IMR-90 (cell line): ENCODE data around the gene IL21. TPM values are rescaled to one million over a fixed set of nuclear protein-coding genes. Genes with fewer than 3 reads are reported as not detected.
"Not testable (repeated sequence)": the region's sequence is repeated elsewhere in the genome, so short reads cannot be mapped to it uniquely, and the experiment has no call there.

Source experiments
- ATAC-seq: fragments of 200-7000 bp; cut with Tn5 transposase; 2 replicates; pipeline ENCODE4 v1.9.1; 2020; ENCODE audit warnings: low read depth, mild to moderate bottlenecking, moderate library complexity
- BruUV-seq: library from RNA; stranded (reverse); fragments of 400-500 nt; replicated peaks from 2 replicates; lab custom pipeline; 2021; lab: Mats Ljungman, UMichigan
- CTCF ChIA-PET: fragments of 300-600 bp; formaldehyde crosslinking; extraction: SDS; loops from one replicate; lab custom pipeline; 2021; ENCODE audit warnings: antibody characterized with exemption; lab: Yijun Ruan, JAX
- POLR2A ChIA-PET: fragments of 300-600 bp; sonication (Branson Sonifier 250); formaldehyde crosslinking; loops from one replicate; lab custom pipeline; 2022; ENCODE audit warnings: antibody characterized with exemption; ENCODE audit not compliant: unreplicated experiment; lab: Charles Lee
- DNase-seq: peaks from one replicate; pipeline ENCODE4 v3.0.0; 2013
- H2AFZ ChIP-seq: replicated peaks from 2 replicates; pipeline ENCODE3; 2013; ENCODE audit warnings: low read length, mild to moderate bottlenecking; ENCODE audit not compliant: poor library complexity
- H2AK5ac ChIP-seq: 2 replicates; pipeline ENCODE4 v1.6.1; 2013; ENCODE audit warnings: low read depth, low read length, inconsistent platforms
- H2AK9ac ChIP-seq: replicated peaks from 2 replicates; pipeline ENCODE3; 2013; ENCODE audit warnings: mild to moderate bottlenecking, low read depth, low read length, moderate library complexity; ENCODE audit not compliant: poor library complexity
- H2BK120ac ChIP-seq: 2 replicates; pipeline ENCODE4 v1.6.1; 2013; ENCODE audit warnings: low read depth, low read length, inconsistent platforms
- H2BK15ac ChIP-seq: 3 replicates; pipeline ENCODE4 v1.6.1; 2013; ENCODE audit warnings: low read depth, low read length, inconsistent platforms
- H2BK20ac ChIP-seq: 2 replicates; pipeline ENCODE4 v1.6.1; 2013; ENCODE audit warnings: low read depth, mild to moderate bottlenecking, inconsistent platforms, low read length, moderate library complexity
- H2BK5ac ChIP-seq: 2 replicates; pipeline ENCODE4 v1.6.1; 2013; ENCODE audit warnings: mild to moderate bottlenecking, low read depth, low read length, inconsistent platforms; ENCODE audit not compliant: poor library complexity, severe bottlenecking
- H3K14ac ChIP-seq: replicated peaks from 2 replicates; pipeline ENCODE4 v1.6.1; 2013; ENCODE audit warnings: low read depth, low read length, inconsistent platforms
- H3K18ac ChIP-seq: 2 replicates; pipeline ENCODE4 v1.6.1; 2013; ENCODE audit warnings: low read depth, low read length, control low read depth
- H3K23ac ChIP-seq: 2 replicates; pipeline ENCODE4 v1.6.1; 2013; ENCODE audit warnings: low read depth, low read length, inconsistent platforms
- H3K27ac ChIP-seq: 2 replicates; pipeline ENCODE4 v1.5.1; 2013; ENCODE audit warnings: mild to moderate bottlenecking, control low read depth, low read length; ENCODE audit not compliant: insufficient read depth
- H3K27me3 ChIP-seq: 2 replicates; pipeline ENCODE4 v1.6.1; 2013; ENCODE audit warnings: low read length; ENCODE audit not compliant: control insufficient read depth, insufficient read depth
- H3K36me3 ChIP-seq: 2 replicates; pipeline ENCODE4 v1.6.1; 2013; ENCODE audit warnings: low read length, mixed read lengths; ENCODE audit not compliant: control insufficient read depth, insufficient read depth
- H3K4ac ChIP-seq: 2 replicates; pipeline ENCODE4 v1.6.1; 2013; ENCODE audit warnings: low read depth, low read length, inconsistent platforms
- H3K4me1 ChIP-seq: 2 replicates; pipeline ENCODE4 v1.6.1; 2013; ENCODE audit warnings: low read length, mixed read lengths; ENCODE audit not compliant: control insufficient read depth, insufficient read depth
- H3K4me2 ChIP-seq: 2 replicates; pipeline ENCODE4 v1.6.1; 2013; ENCODE audit warnings: low read depth, mild to moderate bottlenecking, control low read depth, low read length, moderate library complexity
- H3K4me3 ChIP-seq: 2 replicates; pipeline ENCODE4 v1.5.1; 2013; ENCODE audit warnings: low read depth, mild to moderate bottlenecking, control low read depth, low read length, moderate library complexity; ENCODE audit not compliant: insufficient read depth
- H3K56ac ChIP-seq: 2 replicates; pipeline ENCODE4 v1.6.1; 2013; ENCODE audit warnings: low read length, inconsistent platforms; ENCODE audit not compliant: insufficient read depth; ENCODE audit errors: extremely low read depth
- H3K79me1 ChIP-seq, 2 experiments: 2 replicates each; pipeline ENCODE4 v1.6.1; 2013; ENCODE audit warnings: low read length in 2 of 2, inconsistent platforms in 1 of 2, low read depth in 1 of 2
- H3K9ac ChIP-seq: 2 replicates; pipeline ENCODE4 v1.6.1; 2013; ENCODE audit warnings: low read depth, low read length, control low read depth
- H3K9me1 ChIP-seq: 2 replicates; pipeline ENCODE4 v1.6.1; 2013; ENCODE audit warnings: low read length, inconsistent platforms; ENCODE audit not compliant: insufficient read depth
- H3K9me3 ChIP-seq: 2 replicates; pipeline ENCODE4 v1.6.1; 2013; ENCODE audit warnings: low read length; ENCODE audit not compliant: control insufficient read depth, insufficient read depth
- H4K20me1 ChIP-seq: 2 replicates; pipeline ENCODE4 v1.6.1; 2013; ENCODE audit warnings: low read length, inconsistent platforms; ENCODE audit not compliant: insufficient read depth
- H4K5ac ChIP-seq: 2 replicates; pipeline ENCODE4 v1.6.1; 2013; ENCODE audit warnings: mild to moderate bottlenecking, low read depth, low read length, control low read depth
- H4K8ac ChIP-seq, 2 experiments: 2 replicates each; pipeline ENCODE4 v1.6.1; 2013; ENCODE audit warnings: low read depth in 2 of 2, low read length in 2 of 2, control low read depth in 1 of 2, inconsistent platforms in 1 of 2
- H4K91ac ChIP-seq: 2 replicates; pipeline ENCODE4 v1.6.1; 2013; ENCODE audit warnings: low read depth, low read length, inconsistent platforms; ENCODE audit not compliant: insufficient read depth
- BHLHE40 ChIP-seq: fragments of 150-350 bp; IDR thresholded peaks from 2 replicates; pipeline ENCODE4 v1.6.1; 2016; ENCODE audit warnings: mild to moderate bottlenecking, low read depth, low read length
- WGBS, 2 experiments: methylation state at CpG; one replicate each; pipeline versions ENCODE4 v1.1.5 to v1.1.7; 2013; ENCODE audit warnings: missing lambda C conversion rate in 2 of 2; ENCODE audit not compliant: insufficient read length in 1 of 2; ENCODE audit errors: extremely low coverage in 2 of 2; 5-methylcytosine and 5-hydroxymethylcytosine counted together
- dilution Hi-C: fragments of 300-500 bp; cut with HindIII; formaldehyde crosslinking; loops from one replicate; pipeline ENCODE4 v1.14.3; 2018; ENCODE audit warnings: low sequenced_read_pairs; ENCODE audit not compliant: unreplicated experiment
- in situ Hi-C: fragments of 300-500 bp; cut with MboI; formaldehyde crosslinking; loops from 3 replicates; pipeline ENCODE4 v1.14.3; 2019; ENCODE audit warnings: low sequenced_read_pairs, inconsistent platforms, mixed read lengths
- intact Hi-C: fragments of 100-400 bp; cut with micrococcal nuclease; formaldehyde crosslinking; loops from 2 replicates; pipeline ENCODE4 v1.10.0; 2022
- polyA plus RNA-seq, 3 experiments: library from polyadenylated mRNA; depleted of rRNA; stranded (reverse); fragments of >200 nt; gene quantifications; 2 replicates each; pipeline ENCODE4 v1.2.3, GENCODE V29; 2012; ENCODE audit warnings: low replicate concordance in 1 of 3
- total RNA-seq: library from RNA; depleted of rRNA; stranded (reverse); fragments of >200 nt; gene quantifications from 2 replicates; pipeline ENCODE4 v1.2.3, GENCODE V29; 2012

Gene IL21
- total and polyA plus RNA-seq, 2 of the 4 experiments (the other 2 are of a cell fraction), result not detected

GRCh38 chr4:122576261-122577188, 44.3 kb downstream of the IL21 start (continued):
- TF ChIP-seq BHLHE40, result no peak

GRCh38 chr4:122574347-122574746, 46.5 kb downstream of the IL21 start:
- H3K14ac ChIP-seq, H2BK120ac ChIP-seq, H3K56ac ChIP-seq, H2BK5ac ChIP-seq, H3K36me3 ChIP-seq, H2BK15ac ChIP-seq, CTCF ChIA-PET, H2AK9ac ChIP-seq, POLR2A ChIA-PET, H3K23ac ChIP-seq, H4K91ac ChIP-seq, H3K79me1 ChIP-seq, H3K9me1 ChIP-seq, ATAC-seq, DNase-seq, H3K9me3 ChIP-seq, in situ Hi-C loops, H3K27ac ChIP-seq, H2AK5ac ChIP-seq, H3K18ac ChIP-seq, H2BK20ac ChIP-seq, H4K20me1 ChIP-seq, H3K4ac ChIP-seq, intact Hi-C loops, H3K4me3 ChIP-seq, H3K9ac ChIP-seq, H3K4me2 ChIP-seq, H4K8ac ChIP-seq, dilution Hi-C loops, H3K4me1 ChIP-seq, H4K5ac ChIP-seq, BruUV-seq, H2AFZ ChIP-seq, H3K27me3 ChIP-seq: not testable (repeated sequence)
- no CpG with 5 or more reads among the region's 10 CpGs for WGBS, 2 experiments
